GM12878 (cell line): ENCODE results near the gene ADAMTS19.

Experiments
- CTCF ChIP-seq, 3 experiments: IDR thresholded peaks in 2 of 3; conservative IDR thresholded peaks in 1 of 3; 2 replicates each; pipeline ENCODE4 v1.5.1; 2011; ENCODE audit warnings: low read depth in 3 of 3, low read length in 3 of 3, mild to moderate bottlenecking in 3 of 3, control low read depth in 2 of 3, moderate library complexity in 2 of 3, inconsistent platforms in 1 of 3, mixed read lengths in 1 of 3; ENCODE audit not compliant: control insufficient read depth in 2 of 3, insufficient read depth in 1 of 3; ENCODE audit errors: extremely low read depth in 1 of 3
- E2F4 ChIP-seq: IDR thresholded peaks from 2 replicates; pipeline ENCODE4 v1.6.1; 2012; ENCODE audit warnings: low read depth, low read length, improper control_type of control experiment

GRCh38 chr5:129554134-129554904 lies 94.2 kb downstream of the ADAMTS19 start:
- TF ChIP-seq CTCF (IDR thresholded peaks at IDR 0.05 in 2 of 3, conservative IDR thresholded peaks at IDR 0.05 in 1 of 3; ENCODE audit: control insufficient read depth in 2 of 3, extremely low read depth in 1 of 3, insufficient read depth in 1 of 3, low read depth in 3 of 3, low read length in 3 of 3) (no peak), E2F4 (no peak)
